Left lung (tissue), 10 donors: ENCODE results near the gene PLXNA2. TPM values are rescaled to one million over a fixed set of nuclear protein-coding genes. Genes with fewer than 3 reads are reported as not detected.

Source experiments
- ATAC-seq: fragments of 200-7000 bp; cut with Tn5 transposase; one replicate; pipeline ENCODE4 v1.9.1; 2020; ENCODE audit warnings: moderate library complexity
- DNase-seq, 4 donors: peaks; one replicate each; pipeline ENCODE4 v3.0.0-alpha.2; 2013 to 2020
- H3K27ac ChIP-seq, 2 donors: fragments of 200-600 bp; sonication (generic) in 1 of 2; one replicate each; pipeline versions ENCODE4 v1.5.0 to v1.8.0; 2020 to 2021
- H3K27me3 ChIP-seq, 2 donors: fragments of 200-600 bp; sonication (generic) in 1 of 2; one replicate each; pipeline versions ENCODE4 v1.5.0 to v1.8.0; 2020 to 2021
- H3K36me3 ChIP-seq, 2 donors: fragments of 200-600 bp; sonication (generic) in 1 of 2; one replicate each; pipeline versions ENCODE4 v1.5.0 to v1.8.0; 2020 to 2021
- H3K4me1 ChIP-seq, 2 donors: fragments of 200-600 bp; one replicate each; pipeline ENCODE4 v1.8.0; 2021
- H3K4me3 ChIP-seq, 2 donors: fragments of 200-600 bp; sonication (generic) in 1 of 2; one replicate each; pipeline versions ENCODE4 v1.5.0 to v1.8.0; 2020 to 2021; ENCODE audit warnings: mild to moderate bottlenecking in 1 of 2
- H3K9me3 ChIP-seq, 2 donors: fragments of 200-600 bp; sonication (generic) in 1 of 2; one replicate each; pipeline versions ENCODE4 v1.5.0 to v1.8.0; 2020 to 2021
- CTCF ChIP-seq, 2 donors: fragments of 200-600 bp; sonication (generic) in 1 of 2; IDR thresholded peaks; one replicate each; pipeline versions ENCODE4 v1.5.0 to v1.8.0; 2021; ENCODE audit warnings: antibody characterized with exemption in 2 of 2
- intact Hi-C, 2 donors: fragments of 100-400 bp; cut with DNase I; formaldehyde crosslinking; loops; one replicate each; pipeline versions ENCODE4 v1.11.2 to v1.14.2; 2022
- polyA plus RNA-seq, 6 donors: library from polyadenylated mRNA; unstranded; fragments of 120-200 nt; gene quantifications; one replicate each; pipeline ENCODE4 v1.2.1, GENCODE V29; 2013; ENCODE audit not compliant: insufficient read length in 6 of 6
- total RNA-seq, 2 donors: library from RNA; stranded (reverse); fragmentation: NEBNext Ultra II Directional; extraction: Animal tissue kit (Norgen Biotek cat#: 25700); gene quantifications; one replicate each; pipeline ENCODE4 v1.2.1, GENCODE V29; 2021
- donor health status: DM: no; HTN: yes; CAD: no.
- donor health status: DM: no; HTN: no; CAD: no.

The PLXNA2 gene
- total and polyA plus RNA-seq, 8 donors, result 21.4 to 92.8 (median 34.0) TPM

DNA sequence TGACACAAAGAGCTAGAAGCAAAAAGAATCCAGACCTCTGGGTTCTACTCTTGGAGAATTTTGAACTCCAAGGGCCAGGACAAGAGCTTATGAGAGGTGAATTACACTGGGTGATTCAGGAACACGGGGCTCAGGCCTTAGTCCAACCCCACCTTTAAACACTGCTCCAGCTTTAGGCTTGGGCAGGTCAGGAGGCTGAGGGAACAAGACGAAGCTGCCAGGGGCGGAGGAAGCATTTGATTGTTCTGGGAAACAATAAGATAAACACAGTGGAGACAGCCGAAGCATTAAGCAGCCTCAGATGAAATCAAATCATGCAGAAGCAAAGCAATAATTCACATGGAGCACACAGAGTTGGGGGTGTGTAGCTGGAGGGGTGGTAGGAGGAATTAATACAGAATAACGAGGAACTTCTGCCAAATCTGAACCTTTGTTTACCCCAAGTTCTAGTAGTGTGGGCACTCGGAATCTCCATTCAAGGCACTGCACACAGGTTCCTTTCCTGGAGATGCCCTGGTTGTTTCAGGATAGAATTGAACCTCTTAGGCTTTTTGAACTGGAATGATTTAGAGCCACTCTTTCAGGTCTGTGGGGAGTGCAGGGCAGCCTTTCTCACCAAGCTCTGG, 93.2 kb downstream of the PLXNA2 start:
- no peak for DNase-seq
- Histone ChIP-seq H3K36me3 (no peaks in the 10 kb centered on the region), H3K4me1 (peaks cover 19 to 30% of the 10 kb centered on the region in 2 donors), H3K4me3 (no peak overlapping the region), H3K27me3 (no peaks in the 10 kb centered on the region), H3K9me3 (no peaks in the 10 kb centered on the region), H3K27ac (no peak overlapping the region)
- intact Hi-C loops, result no loop called here
- no peak for TF ChIP-seq CTCF (IDR thresholded peaks at IDR 0.05)
- no peak for ATAC-seq

- no peak overlapping the region for H3K27ac ChIP-seq
- ATAC-seq (peak; percentile 72), DNase-seq (peak in 1 of 4 donors; percentile 41)
Observed at GRCh38 chr1:208149776-208150514, 94.2 kb downstream of the PLXNA2 start.

DNA sequence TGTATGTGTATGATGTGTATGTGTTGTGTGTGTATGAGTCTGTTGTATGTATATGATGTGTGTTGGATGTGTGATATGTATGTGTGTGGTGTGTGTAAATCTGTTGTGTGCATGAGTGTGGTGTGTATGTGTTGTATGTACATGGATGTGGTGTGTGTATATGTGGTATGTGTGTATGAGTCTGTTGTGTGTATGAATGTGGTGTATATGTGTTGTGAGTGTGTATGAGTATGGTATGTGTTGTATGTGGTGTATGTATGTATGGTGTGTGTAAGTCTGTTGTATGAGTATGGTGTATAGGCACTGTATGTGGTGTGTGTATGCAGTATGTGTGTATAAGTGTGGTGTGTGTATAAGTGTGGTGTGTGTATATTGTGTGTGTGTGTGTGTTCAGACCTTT, 95.0 kb downstream of the PLXNA2 start:
- Histone ChIP-seq H3K27ac (no peak overlapping the region), H3K27me3 (no peaks in the 10 kb centered on the region), H3K9me3 (no peaks in the 10 kb centered on the region), H3K4me3 (no peak overlapping the region), H3K4me1 (peaks cover 16 to 31% of the 10 kb centered on the region in 2 donors), H3K36me3 (no peaks in the 10 kb centered on the region)
- DNase-seq (no peak), ATAC-seq (no peak)
- intact Hi-C loops, result no loop called here
- no peak for TF ChIP-seq CTCF (IDR thresholded peaks at IDR 0.05)

More at GRCh38 chr1:208149776-208150514, 94.2 kb downstream of the PLXNA2 start:
- no peak for TF ChIP-seq CTCF (IDR thresholded peaks at IDR 0.05)
- Histone ChIP-seq H3K4me3 (no peak overlapping the region), H3K4me1 (peaks cover 23 to 30% of the 10 kb centered on the region in 2 donors), H3K27me3 (no peaks in the 10 kb centered on the region), H3K36me3 (no peaks in the 10 kb centered on the region), H3K9me3 (no peaks in the 10 kb centered on the region)
- intact Hi-C loops, result no loop called here

- DNase-seq (no peak), ATAC-seq (no peak)
- H3K27me3 ChIP-seq, result no peaks in the 10 kb centered on the region
- intact Hi-C loops, result no loop called here
- H3K4me3 ChIP-seq, result no peak overlapping the region
- H3K9me3 ChIP-seq, result no peaks in the 10 kb centered on the region
- peaks cover 14 to 27% of the 10 kb centered on the region in 2 donors for H3K4me1 ChIP-seq
- H3K36me3 ChIP-seq, result no peaks in the 10 kb centered on the region
- TF ChIP-seq CTCF (IDR thresholded peaks at IDR 0.05), result no peak
- no peak overlapping the region for H3K27ac ChIP-seq
Observed at GRCh38 chr1:208148380-208148779, 95.8 kb downstream of the PLXNA2 start.

DNA sequence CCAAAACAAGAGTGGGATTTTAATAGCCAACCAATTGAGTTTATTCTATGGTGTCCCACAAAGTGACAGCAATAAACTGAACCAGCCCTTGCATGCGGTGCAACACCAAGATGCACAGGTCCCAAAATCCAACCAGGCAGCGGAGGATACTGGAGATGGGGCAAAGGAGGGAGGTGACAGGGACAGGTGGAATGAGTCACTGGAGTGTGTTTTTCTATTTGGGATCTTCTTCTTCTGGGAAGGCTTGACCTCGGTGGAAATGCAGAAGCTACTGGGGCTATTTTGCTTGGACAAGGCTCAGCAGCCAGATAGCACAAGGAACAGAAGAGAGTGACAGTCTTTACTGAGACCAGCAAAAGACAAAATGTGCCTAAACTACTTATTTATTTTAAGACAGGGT, 97.5 kb downstream of the PLXNA2 start:
- ATAC-seq, result no peak
- no peak overlapping the region for H3K27ac ChIP-seq
- TF ChIP-seq CTCF (IDR thresholded peaks at IDR 0.05), result no peak
- no peaks in the 10 kb centered on the region for H3K9me3 ChIP-seq
- no peak for DNase-seq
- peaks cover 14 to 20% of the 10 kb centered on the region in 2 donors for H3K4me1 ChIP-seq
- H3K36me3 ChIP-seq, result peaks cover 0 to 7% of the 10 kb centered on the region in 2 donors
- no peak overlapping the region for H3K4me3 ChIP-seq
- no peaks in the 10 kb centered on the region for H3K27me3 ChIP-seq
- intact Hi-C loops, result no loop called here
